A204.1 (cell line): ENCODE results near the gene TRIM33.
"Not testable (repeated sequence)": the region's sequence is repeated elsewhere in the genome, so short reads cannot be mapped to it uniquely, and the experiment has no call there.

ENCODE experiments used
- FAIRE-seq: peaks from 2 replicates; lab custom pipeline; 2012; peaks lifted over from hg19 to GRCh38; lab: Jason Lieb, UNC

TRIM33 gene

DNA sequence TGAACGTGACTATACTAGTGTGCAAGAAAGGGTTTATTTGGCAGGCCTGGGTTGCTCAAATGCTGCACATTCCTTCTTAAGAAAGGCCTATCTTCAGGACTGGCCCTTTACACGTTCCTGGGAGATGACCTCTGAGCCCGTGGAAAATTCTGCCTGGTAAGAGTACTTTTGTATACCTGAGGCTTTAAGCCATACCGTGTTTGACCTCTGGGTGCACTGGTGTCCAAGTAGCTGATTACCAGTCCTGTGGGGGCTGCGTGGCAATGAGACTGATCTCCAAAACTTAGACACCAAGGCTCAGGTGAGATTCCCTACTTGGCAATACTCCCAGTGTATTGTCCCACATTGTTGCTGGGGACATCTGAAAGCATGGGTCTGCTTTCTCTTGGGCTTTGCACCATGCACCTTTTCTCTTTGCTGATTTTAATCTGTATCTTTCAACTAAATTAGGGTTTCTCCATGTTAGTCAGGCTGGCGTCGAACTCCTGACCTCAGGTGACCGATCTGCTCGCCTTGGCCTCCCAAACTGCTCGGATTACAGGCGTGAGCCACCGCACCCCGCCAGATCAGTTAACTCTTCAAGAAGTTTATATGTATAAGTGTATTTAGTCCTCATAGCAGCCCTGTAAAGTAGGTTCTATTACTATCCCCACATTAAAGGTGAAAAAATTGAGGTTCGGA lies 44.5 kb downstream of the TRIM33 start:
- no peak for FAIRE-seq

DNA sequence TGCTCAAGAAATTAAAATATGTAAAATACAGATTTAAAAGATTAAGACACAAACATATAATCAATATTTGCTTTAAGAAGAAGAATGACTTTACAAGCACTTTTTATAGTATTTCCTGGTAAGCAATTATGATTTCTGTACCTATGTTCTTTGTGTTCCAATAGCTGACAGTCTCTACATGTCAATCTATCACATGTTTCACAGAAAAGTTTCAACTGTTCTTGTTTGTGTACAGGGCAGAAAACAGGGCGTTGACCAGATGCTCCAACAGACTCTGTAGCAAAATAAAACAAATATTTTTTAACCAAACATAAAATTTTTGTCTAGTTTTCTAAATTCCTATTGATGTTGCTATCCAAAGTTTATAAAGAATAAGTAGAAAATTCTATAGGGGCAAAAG lies 48.0 kb downstream of the TRIM33 start:
- FAIRE-seq: no peak

DNA sequence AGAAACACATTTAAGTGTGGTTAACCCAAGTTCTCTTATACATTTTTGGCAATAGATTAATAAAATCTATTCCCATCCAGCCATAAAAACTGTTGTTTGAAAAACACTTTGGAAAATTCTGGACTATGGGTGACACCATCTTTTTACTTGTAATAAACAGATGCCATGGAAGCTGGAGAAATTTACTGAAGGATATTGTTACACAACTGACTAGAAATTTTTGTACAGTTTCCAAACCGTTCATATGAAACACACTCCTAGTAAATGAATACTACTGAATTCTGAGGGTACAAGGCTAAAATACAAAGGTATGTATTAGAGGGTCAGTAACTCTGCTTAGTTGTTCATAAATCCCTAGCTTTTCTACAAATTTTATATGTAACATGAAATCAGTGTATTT lies 48.7 kb downstream of the TRIM33 start:
- FAIRE-seq: no peak

DNA sequence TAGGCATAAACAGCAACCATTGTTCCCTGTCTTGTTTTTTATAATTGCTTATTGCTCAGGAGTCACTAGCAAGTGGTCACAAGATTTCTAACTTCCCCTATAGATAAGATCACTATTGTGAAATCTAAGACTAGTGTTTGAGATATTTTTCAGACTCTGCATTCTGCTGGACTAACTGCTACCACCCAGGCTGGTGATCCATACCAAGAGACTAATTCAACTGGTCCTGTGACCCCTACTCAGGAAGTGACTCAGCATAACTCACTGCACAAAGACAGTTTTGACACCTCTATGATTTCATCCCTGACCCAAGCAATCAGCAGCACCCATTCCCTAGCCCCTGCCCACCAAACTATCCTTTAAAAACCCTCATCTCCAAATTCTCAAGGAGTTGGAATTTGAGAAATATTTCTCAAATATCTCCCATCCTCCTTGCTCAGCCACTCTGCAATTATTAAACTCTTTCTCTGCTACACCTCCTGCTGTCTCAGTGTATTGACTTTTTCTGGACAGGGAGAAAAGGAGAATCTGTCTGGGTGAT lies 52.7 kb downstream of the TRIM33 start:
- FAIRE-seq: no peak

DNA sequence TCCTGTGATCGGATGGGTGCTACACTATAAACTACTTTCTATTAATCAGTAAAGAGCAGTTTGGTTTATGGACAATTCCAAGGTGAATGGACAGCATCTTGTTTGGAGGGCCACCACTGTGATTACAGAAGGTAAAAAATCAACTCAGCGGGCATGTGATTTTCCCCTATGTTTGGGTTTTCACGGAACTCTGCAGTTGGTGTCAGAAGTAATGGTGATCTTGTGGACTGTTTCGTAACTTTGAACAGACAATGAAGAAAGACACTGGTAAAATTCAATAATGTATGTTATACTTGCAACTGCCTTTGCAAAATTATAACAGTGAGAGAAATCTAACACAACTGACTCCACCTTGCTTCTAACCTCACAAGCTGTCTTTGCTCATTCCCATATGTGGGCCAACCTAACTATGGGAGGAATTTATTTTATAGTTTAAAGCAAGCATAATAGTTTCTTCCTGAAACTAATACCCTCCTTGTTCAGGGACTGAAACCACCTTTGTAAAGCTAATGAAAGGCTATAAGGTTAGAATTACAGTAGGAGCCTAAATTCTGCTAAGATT lies 53.2 kb downstream of the TRIM33 start:
- no peak for FAIRE-seq

DNA sequence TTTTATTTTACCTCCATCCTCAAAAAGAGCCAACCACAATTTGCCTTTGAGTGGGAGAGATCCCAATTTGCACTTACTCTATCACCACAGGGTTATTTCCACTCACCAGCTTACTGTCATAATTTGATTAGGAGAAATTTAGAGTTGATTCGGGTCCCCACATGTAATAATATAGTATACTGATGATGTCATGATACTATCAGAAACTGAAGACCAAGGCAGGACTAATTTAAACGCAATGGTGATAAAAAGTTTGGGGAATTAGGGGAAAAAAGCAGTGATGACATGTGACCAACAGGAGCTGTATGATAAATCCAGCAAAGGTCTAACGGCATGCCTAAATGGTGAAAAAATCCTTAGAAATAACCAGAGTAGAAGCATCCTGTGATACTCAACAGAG lies 54.4 kb downstream of the TRIM33 start:
- no peak for FAIRE-seq

DNA sequence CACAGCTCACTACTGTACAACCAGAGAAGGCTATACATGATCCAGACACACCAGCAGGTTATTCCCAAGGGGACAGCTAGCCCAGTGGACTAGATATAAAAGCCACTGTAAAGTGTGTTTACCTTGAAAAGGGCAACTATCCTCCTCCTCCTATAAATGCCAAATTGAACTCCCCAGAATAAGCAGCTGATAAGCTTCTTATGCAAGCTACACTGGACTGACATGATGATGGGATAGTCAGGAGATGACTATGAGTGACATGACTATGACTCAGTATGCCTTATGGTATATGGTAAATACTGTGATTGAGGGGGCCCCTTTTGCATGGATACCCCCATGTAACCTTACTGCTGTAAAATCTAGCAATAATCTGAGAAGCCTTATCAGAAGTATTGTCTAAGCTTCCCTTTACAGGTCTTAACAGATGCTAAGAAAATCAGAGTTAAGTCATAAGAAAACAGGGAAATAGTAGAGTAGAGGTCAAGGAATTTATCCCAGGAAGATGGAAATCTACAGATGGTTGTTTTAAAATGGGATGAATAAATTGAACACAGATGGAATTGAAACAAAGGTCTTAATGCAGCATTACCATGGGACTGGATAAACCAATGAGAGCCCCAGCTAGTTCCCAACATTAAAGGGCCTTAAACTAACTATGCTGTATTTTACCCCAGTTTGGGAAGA lies 55.8 kb downstream of the TRIM33 start:
- FAIRE-seq: no peak

DNA sequence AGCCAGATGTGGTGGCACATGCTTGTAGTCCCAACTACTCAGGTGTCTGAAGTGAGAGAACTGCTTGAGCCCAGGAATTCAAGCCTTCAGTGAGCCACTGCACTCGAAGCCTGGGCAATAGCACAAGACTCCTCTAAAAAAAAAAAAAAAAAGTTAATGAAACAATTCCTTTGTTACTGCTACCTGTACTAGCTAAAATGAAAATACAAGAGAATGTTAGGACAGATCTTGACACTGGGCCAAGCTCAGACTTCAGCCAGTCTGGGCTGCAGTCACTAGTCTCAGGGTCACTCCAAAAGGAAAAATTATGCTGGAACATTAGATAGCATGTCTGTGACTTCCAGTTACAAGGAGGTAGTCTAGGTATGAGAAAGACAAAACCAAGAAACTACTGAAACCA lies 56.5 kb downstream of the TRIM33 start:
- FAIRE-seq: no peak

DNA sequence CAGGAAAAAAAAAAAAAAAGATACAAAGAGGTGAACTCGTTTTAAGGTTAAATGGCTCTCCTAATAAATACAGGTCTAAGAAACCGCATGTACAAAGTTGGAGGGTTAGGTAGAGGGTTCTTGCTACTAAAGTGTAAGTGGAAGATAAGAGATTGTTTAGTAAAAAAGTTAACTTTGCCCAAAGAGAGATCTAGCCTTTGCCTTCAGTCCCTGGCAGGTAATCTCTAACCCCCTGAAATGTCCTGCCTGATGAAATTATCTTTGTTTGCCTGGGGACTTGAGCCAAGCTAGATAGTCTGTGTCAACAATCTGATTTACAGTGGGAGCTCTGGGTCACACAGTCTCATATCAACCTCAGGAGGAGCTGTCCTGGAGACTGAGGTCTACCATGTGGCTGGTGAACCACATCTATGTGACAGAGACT lies 57.6 kb downstream of the TRIM33 start:
- no peak for FAIRE-seq

DNA sequence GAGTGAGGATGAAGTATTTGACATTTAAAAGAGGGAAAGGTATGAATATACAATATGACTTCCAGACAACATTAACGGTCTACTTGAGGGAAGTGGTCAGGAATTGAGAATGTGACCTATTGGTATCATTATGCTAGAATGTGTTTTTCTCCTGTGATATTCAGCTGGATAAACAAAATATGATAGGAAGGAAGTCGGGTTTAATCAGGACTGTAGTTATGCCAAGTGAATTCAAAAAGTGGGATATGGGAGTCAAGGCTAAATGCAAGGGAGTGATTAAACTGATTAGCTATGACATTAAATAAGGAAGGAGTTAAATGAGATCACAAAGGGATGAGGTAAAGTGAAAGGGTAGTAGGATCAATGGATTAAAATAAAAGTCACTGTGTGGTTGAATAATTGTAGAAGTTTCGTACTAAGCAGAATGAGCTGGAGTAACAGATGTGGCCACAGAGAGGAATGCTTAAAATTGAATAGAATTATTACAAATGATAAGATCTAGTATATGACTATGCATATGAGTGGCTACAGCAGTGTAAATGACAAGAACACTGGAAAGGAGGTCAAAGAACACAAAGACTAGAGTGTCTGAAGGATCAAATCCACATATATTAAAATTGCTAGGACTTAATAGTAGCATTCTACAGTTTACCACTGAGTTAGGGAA lies 62.5 kb downstream of the TRIM33 start:
- no peak for FAIRE-seq

DNA sequence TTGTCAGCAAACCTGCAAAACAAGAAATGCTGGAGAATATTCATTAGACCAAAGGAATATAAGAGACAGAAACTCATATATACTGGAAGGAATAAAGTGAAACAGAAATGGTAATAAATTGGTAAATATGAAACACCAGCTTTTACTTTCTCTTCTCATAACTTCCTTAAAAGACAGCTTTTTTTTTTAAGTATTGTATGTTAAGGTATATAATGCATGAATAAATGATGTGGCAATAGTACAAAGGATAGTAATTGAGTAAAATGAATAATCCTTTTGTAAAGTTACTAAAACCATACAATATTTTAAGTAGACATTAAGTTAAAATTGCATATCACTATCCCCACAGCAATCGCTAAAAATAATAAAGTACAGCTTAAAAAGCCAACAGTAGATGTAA lies 64.8 kb downstream of the TRIM33 start:
- no peak for FAIRE-seq

DNA sequence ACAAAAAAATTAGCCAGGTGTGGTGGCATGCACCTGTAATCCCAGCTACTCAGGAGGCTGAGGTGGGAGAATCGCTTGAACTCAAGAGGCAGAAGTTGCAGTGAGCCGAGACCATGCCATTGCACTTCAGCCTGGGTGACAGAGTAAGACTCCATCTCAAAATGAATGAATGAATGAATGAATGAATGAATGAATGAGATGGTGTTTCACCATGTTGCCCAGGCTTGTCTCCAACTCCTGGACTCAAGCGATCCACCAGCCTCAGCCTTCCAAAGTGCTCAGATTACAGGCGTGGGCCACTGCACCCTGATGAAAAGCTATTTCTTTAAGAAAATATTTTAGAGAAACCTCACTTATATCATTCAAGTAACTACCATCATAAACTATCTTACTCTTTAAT lies 67.8 kb downstream of the TRIM33 start:
- FAIRE-seq: not testable (repeated sequence)

DNA sequence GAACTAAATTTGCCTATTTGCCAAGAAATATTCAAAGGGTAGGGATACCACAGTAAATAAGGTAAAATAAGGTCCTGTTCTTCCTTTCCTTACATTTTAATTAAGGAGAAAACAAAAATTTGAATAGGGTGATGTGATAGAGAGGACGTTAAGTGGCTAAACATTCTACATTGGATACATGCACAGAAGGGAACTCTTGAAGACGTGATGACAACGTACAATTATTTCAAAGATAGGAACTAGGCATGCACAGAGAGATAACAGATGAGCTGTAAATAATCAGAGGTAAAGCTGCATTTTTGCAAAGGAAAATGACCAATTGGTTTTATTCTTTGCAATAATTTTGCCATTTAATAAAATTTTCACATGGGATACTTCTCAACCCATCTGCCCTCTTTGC lies 69.7 kb downstream of the TRIM33 start:
- no peak for FAIRE-seq

DNA sequence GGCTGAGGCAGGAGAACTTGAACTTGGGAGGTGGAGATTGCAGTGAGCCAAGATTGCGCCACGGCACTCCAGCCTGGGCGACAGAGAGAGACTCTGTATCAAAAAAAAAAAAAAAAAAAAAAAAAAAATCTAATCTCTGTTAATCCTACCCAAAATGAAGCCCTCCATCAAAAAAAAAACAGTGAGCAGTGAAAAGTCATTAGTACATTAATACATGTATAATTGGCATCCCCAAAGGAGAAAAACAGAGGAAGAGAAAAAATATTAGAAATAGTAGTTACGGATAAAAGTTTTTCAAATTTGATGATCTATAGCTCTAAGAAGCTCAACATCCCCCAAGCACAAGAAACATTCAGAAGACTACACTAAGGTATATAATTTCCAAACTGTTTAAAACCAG lies 71.6 kb downstream of the TRIM33 start:
- no peak for FAIRE-seq

DNA sequence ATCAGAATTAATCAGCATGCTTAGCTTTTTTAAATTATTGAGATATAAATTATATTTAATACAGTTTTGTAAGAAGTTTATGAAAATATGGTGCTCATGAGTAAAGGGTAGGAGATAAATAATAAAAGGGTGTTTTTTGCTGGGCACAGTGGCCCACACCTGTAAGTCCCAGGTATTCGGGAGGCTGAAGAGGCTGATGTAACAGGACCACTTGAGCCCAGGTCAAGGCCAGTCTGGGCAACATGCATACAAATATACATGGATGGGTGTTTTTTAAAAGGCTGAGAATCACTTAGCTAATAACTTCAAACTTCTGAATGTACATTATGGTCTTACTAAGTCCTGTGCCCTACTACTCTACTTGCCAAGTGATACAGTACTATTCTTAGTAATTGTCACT lies 73.2 kb downstream of the TRIM33 start:
- no peak for FAIRE-seq

DNA sequence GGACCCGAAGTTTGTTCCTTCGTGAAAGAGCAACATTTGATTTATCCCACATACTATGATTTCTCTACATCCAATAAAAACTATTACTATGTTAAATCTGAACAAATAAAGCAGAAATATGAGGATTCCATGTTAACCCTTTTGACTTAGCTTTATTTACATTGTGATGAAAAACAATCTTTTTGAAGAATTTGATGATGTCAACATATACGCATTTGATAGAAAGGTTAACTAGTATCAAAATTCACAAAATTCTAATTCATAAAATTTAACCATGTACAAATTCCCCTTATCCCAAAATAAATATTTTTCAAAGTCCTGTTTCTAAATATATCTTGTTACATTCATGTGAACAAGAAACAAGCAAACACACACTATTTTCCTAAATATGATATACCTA lies 74.2 kb downstream of the TRIM33 start:
- no peak for FAIRE-seq

DNA sequence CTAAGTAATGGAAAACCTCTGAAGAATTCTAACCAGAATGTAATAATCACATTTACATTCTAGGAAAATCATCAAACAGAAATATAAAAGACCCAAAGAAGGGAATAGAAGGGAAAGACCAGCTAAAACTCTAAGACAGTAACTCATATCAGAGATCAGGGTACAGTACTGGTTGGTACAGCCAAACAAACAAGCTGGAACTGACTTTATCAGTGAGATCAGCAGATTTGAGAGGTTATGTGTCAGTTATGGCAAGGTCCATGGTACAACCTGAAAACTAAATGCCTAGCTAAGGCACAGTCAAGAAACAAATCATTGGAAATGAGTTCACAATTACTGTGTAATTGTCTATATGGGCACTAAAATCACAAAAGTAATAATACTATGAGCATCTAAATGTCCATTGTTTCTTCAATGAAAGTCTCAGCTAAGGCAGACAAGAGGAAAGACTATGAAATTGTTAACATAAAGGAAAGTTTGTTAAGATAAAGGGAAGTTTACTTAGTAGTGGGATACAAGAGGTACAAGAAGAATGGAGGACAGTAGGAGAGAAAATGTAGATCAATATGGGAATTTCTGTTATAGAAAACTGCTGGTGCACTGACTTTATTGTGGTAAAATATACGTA lies 75.8 kb downstream of the TRIM33 start:
- FAIRE-seq: no peak

DNA sequence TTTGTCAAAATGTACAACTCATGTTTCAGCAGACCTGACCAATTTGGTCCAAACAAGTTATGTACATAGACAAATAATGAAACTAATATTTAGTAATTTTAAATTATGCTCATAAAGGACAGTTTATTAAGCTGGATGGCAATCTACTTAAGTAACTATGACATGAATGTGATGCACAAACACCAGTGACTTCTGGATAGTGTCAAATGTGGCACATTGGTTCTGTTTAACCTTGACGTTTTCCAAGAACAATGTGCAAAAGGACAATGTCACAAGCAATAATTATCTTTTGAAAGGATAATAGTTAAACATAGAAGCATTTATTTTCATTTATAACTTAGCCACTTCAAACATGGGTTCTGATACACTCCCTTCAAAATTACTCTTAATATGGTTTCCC lies 80.0 kb downstream of the TRIM33 start:
- no peak for FAIRE-seq

DNA sequence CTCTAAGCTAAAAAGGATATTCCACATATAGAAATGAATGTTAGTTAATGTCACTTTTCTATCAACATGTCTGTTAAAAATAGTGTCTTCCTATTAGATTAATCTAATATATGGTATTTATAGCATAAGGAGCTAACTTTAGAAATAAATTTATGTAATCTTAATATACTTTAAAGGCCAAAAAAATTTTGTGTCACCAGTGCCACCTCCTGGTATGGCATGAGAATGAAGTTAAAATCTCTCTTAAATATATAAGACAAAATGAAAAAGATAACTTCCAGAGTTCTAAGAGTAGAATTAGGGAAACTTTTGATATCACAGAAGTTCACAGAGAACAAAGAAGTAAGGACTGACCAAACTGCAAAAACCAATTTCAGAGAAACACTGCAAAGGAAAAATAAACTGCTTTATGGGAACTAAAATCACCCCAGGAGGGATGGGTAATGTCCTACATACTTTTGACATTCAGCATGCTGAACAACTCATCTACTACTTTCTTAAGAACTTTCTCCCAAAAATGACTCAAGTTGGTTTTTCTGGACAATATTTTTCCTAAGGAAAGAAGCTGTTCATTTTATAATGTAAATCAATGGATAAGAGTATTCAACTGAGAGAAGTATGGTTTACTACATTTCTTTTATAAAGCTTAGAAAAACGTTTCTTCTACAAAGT lies 82.8 kb downstream of the TRIM33 start:
- FAIRE-seq: peak; percentile 96

DNA sequence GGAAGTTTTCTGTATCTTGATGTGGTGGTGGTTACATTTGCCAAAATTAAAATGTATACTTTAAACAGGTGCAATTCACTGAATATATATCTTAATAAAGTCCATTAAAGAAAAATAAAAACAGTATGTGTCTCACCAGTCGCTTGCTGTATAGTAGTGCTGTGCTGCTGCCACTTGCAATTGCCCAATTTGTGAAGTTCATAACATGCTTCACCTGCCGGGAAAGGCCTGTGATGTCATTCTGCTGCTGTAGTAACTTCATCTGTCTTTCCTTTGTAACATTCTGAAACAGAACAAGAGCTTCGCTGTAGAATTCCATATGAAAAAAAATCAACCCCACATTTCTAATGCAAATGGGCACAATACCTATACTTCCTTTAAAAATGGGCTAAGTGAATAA lies 83.4 kb downstream of the TRIM33 start:
- FAIRE-seq: no peak

DNA sequence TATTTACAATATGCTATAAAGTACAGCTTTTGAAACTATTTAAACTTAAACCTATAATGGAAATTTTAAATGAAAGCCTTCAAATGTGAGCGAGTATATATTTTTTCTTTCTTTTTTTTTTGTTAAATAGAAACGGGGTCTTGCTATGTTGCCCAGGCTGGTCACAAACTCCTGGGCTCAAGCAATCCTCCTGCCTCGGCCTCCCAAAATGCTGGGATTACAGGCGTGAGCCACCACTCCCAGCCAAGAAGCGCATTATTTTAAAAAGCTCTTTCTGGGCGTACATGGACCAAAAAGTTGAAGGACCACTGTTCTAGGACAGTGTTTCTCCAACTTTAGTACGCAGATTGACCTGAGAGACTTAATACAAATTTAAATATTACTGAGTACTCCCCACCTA lies 87.5 kb downstream of the TRIM33 start:
- FAIRE-seq: no peak

DNA sequence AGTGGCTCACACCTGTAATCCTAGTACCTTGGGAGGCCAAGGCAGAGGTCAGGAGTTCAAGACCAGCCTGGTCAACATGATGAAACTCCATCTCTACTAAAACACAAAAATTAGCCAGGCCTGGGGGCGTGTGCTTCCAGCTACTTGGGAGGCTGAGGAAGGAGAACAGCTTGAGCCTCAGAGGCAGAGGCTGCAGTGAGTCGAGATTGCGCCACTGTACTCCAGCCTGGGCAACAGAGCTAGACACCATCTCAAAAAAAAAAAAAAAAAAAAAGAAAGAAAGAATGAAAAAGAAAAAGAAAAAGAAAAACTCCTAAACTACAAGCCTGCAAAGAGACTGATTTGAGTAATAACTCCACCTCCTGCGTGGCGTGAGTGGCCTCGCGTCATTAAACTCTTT lies 92.1 kb downstream of the TRIM33 start:
- not testable (repeated sequence) for FAIRE-seq
